K562 (cell line): ENCODE results near the gene PLCD1. TPM values are rescaled to one million over a fixed set of nuclear protein-coding genes. Genes with fewer than 3 reads are reported as not detected.

ENCODE experiments used
- ATAC-seq: fragments of 200-7000 bp; cut with Tn5 transposase; 3 replicates; pipeline ENCODE4 v1.9.1; 2020; ENCODE audit warnings: moderate library complexity
- BruUV-seq: library from RNA; stranded (reverse); fragments of 400-500 nt; replicated peaks from 2 replicates; lab custom pipeline; 2021; lab: Mats Ljungman, UMichigan
- CTCF ChIA-PET: fragments of 300-600 bp; formaldehyde crosslinking; extraction: SDS; loops from one replicate; lab custom pipeline; 2021; ENCODE audit warnings: low intra/inter-chr PET ratio; lab: Yijun Ruan, JAX
- POLR2A ChIA-PET: fragments of 300-600, 350-650 bp; sonication (Branson Sonifier 250); formaldehyde crosslinking; extraction: SDS; loops from one replicate; lab custom pipeline; 2021; ENCODE audit warnings: antibody characterized with exemption, inconsistent platforms; lab: Yijun Ruan, JAX
- DNase-seq, 4 experiments: peaks; one replicate each; pipeline versions ENCODE4 v3.0.0 to v3.0.0-alpha.2; 2011 to 2018; ENCODE audit warnings: low spot score in 3 of 4, mixed read lengths in 3 of 4; ENCODE audit errors: extremely low read depth in 1 of 4
- FAIRE-seq: peaks from 2 replicates; lab custom pipeline; 2011; peaks lifted over from hg19 to GRCh38; lab: Jason Lieb, UNC
- H2AFZ ChIP-seq: 2 replicates; pipeline ENCODE4 v1.6.0; 2011; ENCODE audit warnings: low read depth, low read length, control low read depth, inconsistent platforms
- H3K27ac ChIP-seq: fragments of 200-600 bp; 3 replicates; pipeline ENCODE4 v1.8.0; 2011; ENCODE audit warnings: low read depth, mild to moderate bottlenecking, control low read depth, inconsistent platforms, low read length, moderate library complexity, mixed read lengths; ENCODE audit errors: extremely low read depth
- H3K27me3 ChIP-seq, 2 experiments: fragments of 300-600 bp in 1 of 2; 2 replicates in 1 of 2; 3 replicates in 1 of 2; pipeline versions ENCODE4 v1.6.0 to v1.8.0; 2011; ENCODE audit warnings: inconsistent platforms in 2 of 2, low read length in 2 of 2, mild to moderate bottlenecking in 1 of 2, mixed read lengths in 1 of 2, moderate library complexity in 1 of 2; ENCODE audit not compliant: control insufficient read depth in 2 of 2, insufficient read depth in 2 of 2
- H3K36me3 ChIP-seq: fragments of 300-600 bp; 3 replicates; pipeline ENCODE4 v1.8.0; 2011; ENCODE audit warnings: mild to moderate bottlenecking, low read length, inconsistent platforms; ENCODE audit not compliant: control insufficient read depth, insufficient read depth
- H3K4me1 ChIP-seq, 2 experiments: fragments of 200-600 bp in 1 of 2; replicated peaks in 1 of 2; 2 replicates in 1 of 2; 3 replicates in 1 of 2; pipeline versions ENCODE4 v1.5.1 to v1.8.0; 2011; ENCODE audit warnings: inconsistent platforms in 2 of 2, low read length in 2 of 2, mild to moderate bottlenecking in 1 of 2, mixed read lengths in 1 of 2, moderate library complexity in 1 of 2; ENCODE audit not compliant: control insufficient read depth in 2 of 2, insufficient read depth in 2 of 2
- H3K4me2 ChIP-seq: 2 replicates; pipeline ENCODE4 v1.6.1; 2011; ENCODE audit warnings: low read length, control low read depth, inconsistent platforms, mixed read lengths; ENCODE audit not compliant: insufficient read depth
- H3K4me3 ChIP-seq: fragments of 200-600 bp; sonication (generic), shearing (Covaris generic); 2 replicates; pipeline ENCODE4 v1.5.1; 2016; ENCODE audit warnings: control low read depth, inconsistent platforms
- H3K79me2 ChIP-seq: fragments of 200-600 bp; 3 replicates; pipeline ENCODE4 v1.8.0; 2011; ENCODE audit warnings: low read length, inconsistent platforms; ENCODE audit not compliant: control insufficient read depth, insufficient read depth
- H3K9ac ChIP-seq, 2 experiments: 2 replicates each; pipeline versions ENCODE4 v1.6.0 to v1.6.1; 2011; ENCODE audit warnings: low read depth in 2 of 2, low read length in 2 of 2, control low read depth in 1 of 2, inconsistent platforms in 1 of 2, mild to moderate bottlenecking in 1 of 2, mixed read lengths in 1 of 2; ENCODE audit not compliant: insufficient read depth in 1 of 2
- H3K9me1 ChIP-seq: one replicate; pipeline ENCODE4 v1.6.0; 2011; ENCODE audit warnings: inconsistent platforms, mild to moderate bottlenecking, low read length, moderate library complexity; ENCODE audit not compliant: control insufficient read depth, insufficient read depth
- H3K9me3 ChIP-seq: replicated peaks from 2 replicates; pipeline ENCODE4 v1.5.1; 2011; ENCODE audit warnings: low read depth, low read length, inconsistent platforms; ENCODE audit not compliant: control insufficient read depth, insufficient read depth
- H4K20me1 ChIP-seq: replicated peaks from 2 replicates; pipeline ENCODE4 v1.6.1; 2011; ENCODE audit warnings: low read length, inconsistent platforms, mixed read lengths; ENCODE audit not compliant: control insufficient read depth, insufficient read depth
- C11orf30 ChIP-seq: fragments of 450-650 bp; IDR thresholded peaks from 2 replicates; pipeline ENCODE4 v1.6.1; 2016; ENCODE audit warnings: low read depth, mild to moderate bottlenecking
- E2F3 ChIP-seq: fragments of 250-450 bp; sonication (Bioruptor Pico); IDR thresholded peaks from 2 replicates; pipeline ENCODE4 v1.4.0; 2020; ENCODE audit warnings: mild to moderate bottlenecking
- ELF2 ChIP-seq: fragments of 250-450 bp; sonication (Bioruptor Pico); IDR thresholded peaks from 2 replicates; pipeline ENCODE4 v1.5.0; 2021; ENCODE audit warnings: mild to moderate bottlenecking
- HCFC1 ChIP-seq: IDR thresholded peaks from 2 replicates; pipeline ENCODE4 v1.6.1; 2012; ENCODE audit warnings: low read depth, low read length, improper control_type of control experiment
- HMG20A ChIP-seq: fragments of 450-650 bp; formaldehyde crosslinking; conservative IDR thresholded peaks from 2 replicates; pipeline ENCODE4 v1.4.0; 2020; ENCODE audit warnings: mild to moderate bottlenecking, mixed read lengths
- KLF6 ChIP-seq: fragments of 250-450 bp; sonication (Bioruptor Pico); IDR thresholded peaks from 2 replicates; pipeline ENCODE4 v1.4.0; 2020; ENCODE audit warnings: mild to moderate bottlenecking, moderate library complexity, borderline replicate concordance
- MAFG ChIP-seq: fragments of 450-650 bp; conservative IDR thresholded peaks from 2 replicates; pipeline ENCODE4 v1.6.1; 2016; ENCODE audit warnings: missing genetic modification characterization, missing compliant biosample characterization
- NBN ChIP-seq: fragments of 450-650 bp; IDR thresholded peaks from 2 replicates; pipeline ENCODE4 v1.6.1; 2016; ENCODE audit warnings: low read depth, mild to moderate bottlenecking
- THAP12 ChIP-seq: fragments of 250-450 bp; sonication (Bioruptor Pico); IDR thresholded peaks from 2 replicates; pipeline ENCODE4 v1.9.0; 2021; ENCODE audit warnings: mild to moderate bottlenecking, inconsistent platforms
- YY1 ChIP-seq, 3 experiments: IDR thresholded peaks; 2 replicates each; pipeline ENCODE4 v1.6.1; 2011; ENCODE audit warnings: low read length in 2 of 3, mild to moderate bottlenecking in 2 of 3, moderate library complexity in 2 of 3, borderline replicate concordance in 1 of 3, control low read depth in 1 of 3, low read depth in 1 of 3; ENCODE audit not compliant: insufficient read depth in 3 of 3, insufficient replicate concordance in 2 of 3, control insufficient read depth in 1 of 3, insufficient read length in 1 of 3; ENCODE audit errors: extremely low read depth in 1 of 3
- ZEB2 ChIP-seq: fragments of 450-650 bp; IDR thresholded peaks from 2 replicates; pipeline ENCODE4 v1.6.1; 2016
- ZKSCAN1 ChIP-seq: fragments of 150-350 bp; IDR thresholded peaks from 2 replicates; pipeline ENCODE4 v1.6.1; 2016; ENCODE audit warnings: low read depth, low read length
- ZKSCAN8 ChIP-seq: fragments of 200-800 bp; sonication (Bioruptor generic); IDR thresholded peaks from 2 replicates; pipeline ENCODE4 v1.6.1; 2016; ENCODE audit warnings: missing genetic modification characterization, missing compliant biosample characterization
- ZNF224 ChIP-seq: sonication (generic); formaldehyde crosslinking; IDR thresholded peaks from 2 replicates; pipeline ENCODE4 v1.8.0; 2022; ENCODE audit warnings: mild to moderate bottlenecking, missing genetic modification reagents
- ZNF41 ChIP-seq: fragments of 250-450 bp; sonication (Bioruptor Pico); conservative IDR thresholded peaks from 2 replicates; pipeline ENCODE4 v1.4.0; 2020; ENCODE audit warnings: mild to moderate bottlenecking
- WGBS: fragments of 100-300 bp; shearing (Covaris generic); methylation state at CpG from one replicate; pipeline ENCODE4 v1.1.6; 2016; ENCODE audit warnings: low coverage, mixed read lengths; ENCODE audit not compliant: insufficient coverage; ENCODE audit errors: missing lambda C conversion rate; 5-methylcytosine and 5-hydroxymethylcytosine counted together
- in situ Hi-C: fragments of 300-500 bp; cut with MboI; formaldehyde crosslinking; loops from 4 replicates; pipeline ENCODE4 v1.15.0; 2018; ENCODE audit warnings: inconsistent platforms, mixed read lengths
- intact Hi-C: fragments of 100-400 bp; cut with micrococcal nuclease; formaldehyde crosslinking; loops from 2 replicates; pipeline ENCODE4 v1.14.2; 2022
- polyA plus RNA-seq, 8 experiments: library from polyadenylated mRNA; depleted of rRNA in 4 of 8; stranded (reverse) in 5 of 8; unstranded in 3 of 8; fragments of >200 nt; fragmentation: Nextera tagmentation in 2 of 8; fragmentation: Illumina TruSeq in 1 of 8; extraction: Ambion mirVana in 2 of 8; extraction: Trizol in 1 of 8; gene quantifications; 2 replicates each; pipeline versions ENCODE4 v1.2.1 to v1.2.3, GENCODE V29; 2011 to 2014; ENCODE audit warnings: inconsistent platforms in 1 of 8, missing spikeins in 1 of 8
- total RNA-seq, 7 experiments: library from RNA; depleted of rRNA in 6 of 7; stranded (reverse); fragments of >200 nt in 6 of 7; fragmentation: Illumina TruSeq in 2 of 7; extraction: Trizol in 2 of 7; gene quantifications; 2 replicates each; pipeline versions ENCODE4 v1.2.1 to v1.2.3, GENCODE V29; 2011 to 2021; ENCODE audit warnings: low replicate concordance in 1 of 7
- TF ChIP-seq, protein P1 (sequence below): fragments of 250-450 bp; sonication (Bioruptor Pico); IDR thresholded peaks from 2 replicates; pipeline ENCODE4 v1.4.0; 2020; ENCODE audit warnings: mild to moderate bottlenecking, moderate library complexity

The PLCD1 gene
- total and polyA plus RNA-seq, 9 of the 15 experiments (the other 6 are each of a cell fraction or from before 2014, with no cell fraction given) = 5.4 to 209 (median 116) TPM

GRCh38 chr3:38036286-38036685 is 6.8 kb upstream of the PLCD1 start:
- 0% methylated on average over 4 of the region's 5 CpGs for WGBS
- DNase-seq = no peak
- peaks cover 4 to 10% of the 10 kb centered on the region in 2 experiments; a peak in 4 of 5 replicates for H3K4me1 ChIP-seq
- FAIRE-seq = no peak
- peaks cover 11 to 45% of the 10 kb centered on the region in 2 experiments; a peak in 4 of 5 replicates for H3K27me3 ChIP-seq
- no peaks in the 10 kb centered on the region for H3K9me1 ChIP-seq
- POLR2A ChIA-PET = interaction anchor here (0.7 kb wide), 2 partner anchors 83 to 95 kb away, joined by 3 read pairs; no protein-coding TSS in a partner anchor
- no peaks in the 10 kb centered on the region for H3K9me3 ChIP-seq
- no peak overlapping the region for H3K27ac ChIP-seq
- H3K79me2 ChIP-seq = no peaks in the 10 kb centered on the region
- H3K4me2 ChIP-seq = no peak overlapping the region
- no TSS peak for BruUV-seq
- no peak for ATAC-seq
- CTCF ChIA-PET = no interaction called here
- in situ Hi-C loops = no loop called here
- H3K4me3 ChIP-seq = no peak overlapping the region
- H3K9ac ChIP-seq = no peak overlapping the region
- H4K20me1 ChIP-seq = no peaks in the 10 kb centered on the region
- H2AFZ ChIP-seq = no peak overlapping the region
- intact Hi-C loops = no loop called here
- no peaks in the 10 kb centered on the region for H3K36me3 ChIP-seq
- TF ChIP-seq ZKSCAN1 (no peak), ZNF224 (CRISPR knock-in tag) (no peak), KLF6 (no peak), YY1 (IDR thresholded peaks at IDR 0.05; ENCODE audit: borderline replicate concordance in 1 of 3, control insufficient read depth in 1 of 3, extremely low read depth in 1 of 3, insufficient read depth in 3 of 3, insufficient read length in 1 of 3, insufficient replicate concordance in 2 of 3, low read depth in 1 of 3, low read length in 2 of 3) (no peak), MAFG (no peak), ELF2 (no peak), NBN (no peak), E2F3 (CRISPR knock-in tag) (no peak), HMG20A (CRISPR knock-in tag) (no peak), ZKSCAN8 (CRISPR knock-in tag) (no peak), ZEB2 (no peak), THAP12 (CRISPR knock-in tag) (no peak), ZNF41 (CRISPR knock-in tag) (no peak), HCFC1 (no peak), C11orf30 (no peak)
- TF ChIP-seq, protein P1, sequence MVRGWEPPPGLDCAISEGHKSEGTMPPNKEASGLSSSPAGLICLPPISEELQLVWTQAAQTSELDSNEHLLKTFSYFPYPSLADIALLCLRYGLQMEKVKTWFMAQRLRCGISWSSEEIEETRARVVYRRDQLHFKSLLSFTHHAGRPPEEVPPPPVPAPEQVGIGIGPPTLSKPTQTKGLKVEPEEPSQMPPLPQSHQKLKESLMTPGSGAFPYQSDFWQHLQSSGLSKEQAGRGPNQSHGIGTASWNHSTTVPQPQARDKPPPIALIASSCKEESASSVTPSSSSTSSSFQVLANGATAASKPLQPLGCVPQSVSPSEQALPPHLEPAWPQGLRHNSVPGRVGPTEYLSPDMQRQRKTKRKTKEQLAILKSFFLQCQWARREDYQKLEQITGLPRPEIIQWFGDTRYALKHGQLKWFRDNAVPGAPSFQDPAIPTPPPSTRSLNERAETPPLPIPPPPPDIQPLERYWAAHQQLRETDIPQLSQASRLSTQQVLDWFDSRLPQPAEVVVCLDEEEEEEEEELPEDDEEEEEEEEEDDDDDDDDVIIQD (CRISPR knock-in tag) = no peak
